Measurements from ENCODE around the gene CHD5.

CHD5 gene

DNA sequence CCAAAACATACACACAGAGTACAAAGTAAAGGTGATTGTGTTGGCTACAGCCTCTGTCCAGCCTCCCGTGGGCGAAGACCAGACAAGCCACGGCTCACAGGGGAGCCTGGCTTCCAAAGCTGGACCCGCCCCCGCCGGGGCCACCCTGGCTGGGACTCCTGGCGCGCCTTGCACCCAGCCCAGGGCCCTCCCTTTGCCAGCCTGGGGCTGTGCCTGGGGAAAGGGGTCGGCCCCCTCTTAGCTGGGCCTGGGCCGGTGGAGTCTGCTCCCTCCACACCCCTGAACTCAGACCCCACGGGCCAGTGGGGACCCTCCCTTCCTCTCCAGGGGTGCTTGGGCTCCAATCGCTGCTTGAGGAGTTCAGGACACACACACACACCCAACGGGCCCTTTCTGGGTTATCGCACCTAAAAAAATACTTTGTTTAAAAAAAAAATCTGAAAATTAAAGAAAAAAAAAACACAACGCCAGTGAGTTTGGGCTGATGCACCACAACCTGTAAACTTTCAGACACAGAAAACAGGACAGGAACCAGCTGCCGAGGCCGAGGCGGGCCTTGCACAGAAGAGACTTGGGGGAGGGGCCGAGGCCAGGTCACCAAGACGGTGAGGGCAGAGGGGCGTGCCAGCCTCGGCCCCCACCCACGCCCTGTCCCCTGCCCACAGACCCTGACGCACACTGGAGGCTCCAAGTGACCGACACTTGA lies 78.1 kb downstream of the CHD5 start:
- Histone ChIP-seq H3K9me3 (no peaks in the 10 kb centered on the region), H3K27me3 (ENCODE audit: low read depth) (peaks cover 3% of the 10 kb centered on the region; the same call in 1 of the 2 replicates), H3K4me3 (no peak overlapping the region), H3K36me3 (replicated peaks) (no peaks in the 10 kb centered on the region), H3K4me1 (no peaks in the 10 kb centered on the region)
- in situ Hi-C loops (cut with MboI; ENCODE audit: low sequenced_read_pairs): no loop called here
- no peak for DNase-seq (ENCODE audit: low spot score in 2 of 2)

DNA sequence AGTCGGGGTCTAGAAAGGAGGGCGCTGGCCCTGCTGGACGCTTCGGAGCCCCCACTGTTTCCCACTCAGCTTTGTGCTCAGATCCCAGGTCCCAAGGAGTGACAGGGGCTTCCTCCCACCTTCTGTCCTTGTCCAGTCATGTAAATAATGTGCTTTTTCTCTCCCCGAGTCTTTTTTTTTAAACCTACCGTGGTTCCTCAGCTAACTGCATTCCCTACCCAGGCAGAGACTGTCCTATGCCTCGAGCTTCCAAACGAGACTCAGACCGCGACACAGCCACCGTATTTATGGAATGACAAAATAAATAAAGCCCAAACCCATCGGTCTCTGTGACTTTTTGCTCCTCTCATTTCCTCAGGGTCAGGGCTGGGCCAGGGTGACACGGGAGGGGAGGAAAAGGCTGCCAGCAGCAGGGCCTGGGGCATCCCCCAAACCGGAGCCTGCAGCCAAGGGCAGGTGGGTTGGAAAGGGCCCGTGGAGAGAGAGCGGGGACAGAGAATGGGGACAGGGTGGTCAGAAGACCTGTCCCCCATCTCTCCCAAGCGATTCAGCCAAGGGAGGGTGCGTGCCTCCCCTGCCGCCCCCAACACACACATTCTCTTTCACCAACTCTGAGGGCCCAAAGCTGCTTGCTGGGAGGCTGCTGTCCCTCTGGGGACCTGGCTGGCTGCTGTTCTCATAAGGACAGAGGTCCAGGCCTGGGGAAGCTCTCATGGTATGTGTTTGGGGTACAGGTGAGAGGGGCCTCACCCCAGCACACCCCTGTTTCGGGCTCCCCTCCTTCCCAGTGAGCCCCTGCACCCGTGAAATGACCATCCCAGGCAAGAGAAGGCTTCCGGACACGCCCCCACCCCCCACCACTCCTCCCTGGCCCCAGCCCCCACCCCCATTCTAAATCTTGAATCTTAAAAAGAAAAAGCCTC lies 79.0 kb downstream of the CHD5 start:
- DNase-seq (ENCODE audit: low spot score in 2 of 2): no peak
- Histone ChIP-seq H3K27me3 (ENCODE audit: low read depth) (peaks cover 3% of the 10 kb centered on the region; the same call in 1 of the 2 replicates), H3K4me3 (no peak overlapping the region), H3K9me3 (no peaks in the 10 kb centered on the region), H3K4me1 (no peaks in the 10 kb centered on the region), H3K36me3 (replicated peaks) (no peaks in the 10 kb centered on the region)
- in situ Hi-C loops (cut with MboI; ENCODE audit: low sequenced_read_pairs): no loop called here

GRCh38 chr1:6099787-6100765 lies 80.0 kb downstream of the CHD5 start:
- Histone ChIP-seq H3K9me3 (no peaks in the 10 kb centered on the region), H3K36me3 (replicated peaks) (no peaks in the 10 kb centered on the region), H3K4me1 (no peaks in the 10 kb centered on the region), H3K4me3 (no peak overlapping the region), H3K27me3 (ENCODE audit: low read depth) (peaks cover 3% of the 10 kb centered on the region; the same call in 1 of the 2 replicates)
- DNase-seq (ENCODE audit: low spot score in 2 of 2): no peak
- in situ Hi-C loops (cut with MboI; ENCODE audit: low sequenced_read_pairs): no loop called here

DNA sequence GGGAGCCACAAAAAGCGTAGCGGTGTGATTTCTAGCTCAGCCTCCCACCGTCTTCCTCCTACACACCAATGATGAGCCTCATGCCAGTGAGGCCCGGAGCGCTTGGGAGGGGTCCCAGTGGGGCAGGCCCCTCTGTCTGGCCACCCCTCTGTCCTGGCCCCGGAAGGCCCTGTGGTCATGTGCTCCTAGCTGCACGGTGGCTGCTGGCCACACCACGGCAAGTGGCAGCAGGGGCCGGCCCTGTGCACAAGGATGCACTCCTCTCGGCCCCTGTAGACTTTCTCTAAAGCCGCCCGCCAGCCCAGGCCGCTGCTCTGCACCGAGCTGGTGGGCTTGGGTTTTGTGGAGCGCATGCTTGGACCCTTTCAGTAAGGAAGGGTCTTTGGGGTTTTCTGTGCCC lies 80.8 kb downstream of the CHD5 start:
- H3K36me3 ChIP-seq (replicated peaks): no peaks in the 10 kb centered on the region
- in situ Hi-C loops (cut with MboI; ENCODE audit: low sequenced_read_pairs): no loop called here
- H3K4me3 ChIP-seq: no peak overlapping the region
- H3K4me1 ChIP-seq: no peaks in the 10 kb centered on the region
- no peak for DNase-seq (ENCODE audit: low spot score in 2 of 2)
- no peaks in the 10 kb centered on the region for H3K9me3 ChIP-seq
- H3K27me3 ChIP-seq (ENCODE audit: low read depth): no peaks in the 10 kb centered on the region

DNA sequence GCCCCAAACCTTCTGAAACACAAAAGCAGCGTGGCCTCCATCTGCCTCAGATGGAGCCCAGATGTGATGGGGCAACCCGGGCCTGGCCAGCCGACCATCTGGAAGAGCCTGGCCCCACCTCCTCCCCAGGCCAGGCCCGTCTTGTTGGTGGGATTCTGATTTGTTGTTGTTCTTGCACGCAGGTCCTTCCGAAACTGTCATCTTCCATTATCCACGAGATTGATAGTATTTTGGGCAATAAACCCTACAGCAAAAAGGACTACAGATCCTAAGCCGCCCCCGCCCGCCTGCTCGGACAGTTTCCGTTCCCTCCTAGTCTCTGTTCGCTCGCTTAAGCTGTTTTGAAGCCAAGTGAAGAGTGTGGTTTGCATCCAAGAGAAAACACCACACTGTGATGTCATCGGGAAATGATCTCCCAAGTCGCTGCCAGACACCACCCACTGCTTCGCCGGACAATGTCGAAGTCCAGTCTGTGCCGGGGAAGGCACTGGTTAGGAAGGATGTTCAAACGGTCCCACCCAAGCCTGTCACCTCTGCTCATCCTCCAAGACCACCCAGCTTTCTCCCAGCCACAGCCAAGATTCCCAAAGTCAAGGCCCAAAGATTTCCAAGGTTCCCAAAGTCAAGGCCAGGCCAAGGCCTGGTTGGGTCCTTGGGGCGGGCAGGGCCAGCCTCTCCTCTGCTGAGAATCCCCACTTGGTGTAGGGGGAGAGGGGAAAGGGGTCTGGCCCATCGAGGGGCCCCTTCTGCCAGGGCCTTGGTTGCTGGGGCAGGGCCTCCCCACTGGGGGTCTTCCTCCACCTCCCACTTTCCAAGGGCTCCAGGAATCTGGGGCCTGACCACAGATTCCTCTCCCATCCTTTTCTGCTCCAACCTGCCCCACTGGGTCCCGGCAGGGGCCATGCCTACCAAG lies 81.6 kb downstream of the CHD5 start:
- H3K36me3 ChIP-seq (replicated peaks): no peaks in the 10 kb centered on the region
- H3K27me3 ChIP-seq (ENCODE audit: low read depth): no peaks in the 10 kb centered on the region
- in situ Hi-C loops (cut with MboI; ENCODE audit: low sequenced_read_pairs): no loop called here
- H3K9me3 ChIP-seq: no peaks in the 10 kb centered on the region
- H3K4me1 ChIP-seq: no peaks in the 10 kb centered on the region
- no peak overlapping the region for H3K4me3 ChIP-seq
- no peak for DNase-seq (ENCODE audit: low spot score in 2 of 2)

DNA sequence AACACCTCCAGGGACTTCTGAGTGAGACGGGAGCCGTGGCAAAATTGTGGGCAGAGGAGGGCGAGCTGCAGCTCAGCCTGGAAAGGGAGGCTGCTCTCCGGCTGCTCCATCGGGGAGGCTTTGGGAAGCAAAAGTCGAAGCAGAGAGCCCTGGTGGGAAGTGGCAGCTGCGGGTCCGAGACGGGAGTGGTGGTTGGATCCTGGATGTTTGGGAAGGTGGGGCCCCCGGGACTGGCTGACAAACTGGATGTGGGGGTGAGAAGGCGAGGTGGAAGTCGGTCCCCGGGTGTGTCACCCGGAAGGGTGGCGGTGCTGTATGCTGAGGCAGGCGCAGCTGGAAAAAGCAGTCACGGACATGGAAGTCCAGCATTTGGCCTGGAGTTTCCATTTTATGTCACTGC lies 82.3 kb downstream of the CHD5 start:
- H3K4me3 ChIP-seq: no peak overlapping the region
- H3K9me3 ChIP-seq: no peaks in the 10 kb centered on the region
- H3K27me3 ChIP-seq (ENCODE audit: low read depth): no peaks in the 10 kb centered on the region
- no peaks in the 10 kb centered on the region for H3K36me3 ChIP-seq (replicated peaks)
- no peak for DNase-seq (ENCODE audit: low spot score in 2 of 2)
- in situ Hi-C loops (cut with MboI; ENCODE audit: low sequenced_read_pairs): no loop called here
- H3K4me1 ChIP-seq: no peaks in the 10 kb centered on the region

- no peaks in the 10 kb centered on the region for H3K4me1 ChIP-seq
- no peaks in the 10 kb centered on the region for H3K36me3 ChIP-seq (replicated peaks)
- in situ Hi-C loops (cut with MboI; ENCODE audit: low sequenced_read_pairs): no loop called here
- H3K4me3 ChIP-seq: no peak overlapping the region
- H3K27me3 ChIP-seq (ENCODE audit: low read depth): no peaks in the 10 kb centered on the region
- DNase-seq (ENCODE audit: low spot score in 2 of 2): no peak
- no peaks in the 10 kb centered on the region for H3K9me3 ChIP-seq
Observed at GRCh38 chr1:6097117-6097595, 83.0 kb downstream of the CHD5 start.

GRCh38 chr1:6096243-6097116 lies 83.6 kb downstream of the CHD5 start:
- no peak for DNase-seq (ENCODE audit: low spot score in 2 of 2)
- no peak overlapping the region for H3K4me3 ChIP-seq
- no peaks in the 10 kb centered on the region for H3K9me3 ChIP-seq
- no peaks in the 10 kb centered on the region for H3K36me3 ChIP-seq (replicated peaks)
- in situ Hi-C loops (cut with MboI; ENCODE audit: low sequenced_read_pairs): no loop called here
- no peaks in the 10 kb centered on the region for H3K4me1 ChIP-seq
- no peaks in the 10 kb centered on the region for H3K27me3 ChIP-seq (ENCODE audit: low read depth)

GRCh38 chr1:6095511-6096242 lies 84.4 kb downstream of the CHD5 start:
- no peaks in the 10 kb centered on the region for H3K27me3 ChIP-seq (ENCODE audit: low read depth)
- in situ Hi-C loops (cut with MboI; ENCODE audit: low sequenced_read_pairs): no loop called here

DNA sequence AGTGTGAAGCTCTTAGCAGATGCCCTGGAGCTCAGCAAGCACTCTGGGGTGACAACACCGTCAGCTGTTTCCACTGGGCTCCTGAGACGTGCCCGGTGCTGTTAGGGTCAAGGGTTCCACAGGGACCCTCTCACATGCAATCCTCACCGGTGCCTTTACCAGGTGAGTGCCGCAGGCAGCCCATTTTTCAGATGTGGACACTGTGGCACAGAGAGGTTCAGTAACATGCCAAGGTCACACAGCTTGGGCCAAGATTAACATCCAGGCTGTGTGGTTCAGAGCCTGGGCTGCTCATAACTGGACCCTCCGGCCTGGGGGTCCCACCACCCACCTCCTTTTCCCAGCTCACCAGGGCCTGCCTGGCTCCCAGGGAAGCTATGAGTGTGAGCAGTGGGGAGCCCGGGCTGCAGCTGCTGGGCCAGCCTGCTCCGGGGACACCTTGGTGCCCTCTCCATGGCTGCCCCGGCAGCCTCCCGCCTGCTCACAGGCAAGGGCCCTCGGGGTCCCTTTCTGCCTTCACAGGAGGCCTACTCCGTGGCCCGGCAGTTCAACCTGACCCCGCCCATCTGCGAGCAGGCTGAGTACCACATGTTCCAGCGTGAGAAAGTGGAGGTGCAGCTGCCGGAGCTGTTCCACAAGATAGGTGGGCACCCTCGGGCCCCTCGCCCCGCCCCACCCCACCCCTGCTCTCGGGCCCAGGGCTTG lies 85.2 kb downstream of the CHD5 start:
- no peak for DNase-seq (ENCODE audit: low spot score in 2 of 2)

More at GRCh38 chr1:6095511-6096242, 84.4 kb downstream of the CHD5 start:
- no peaks in the 10 kb centered on the region for H3K9me3 ChIP-seq
- no peak for DNase-seq (ENCODE audit: low spot score in 2 of 2)
- no peak overlapping the region for H3K4me3 ChIP-seq
- H3K36me3 ChIP-seq (replicated peaks): no peaks in the 10 kb centered on the region
- H3K4me1 ChIP-seq: no peaks in the 10 kb centered on the region

GRCh38 chr1:6094246-6094645 lies 85.9 kb downstream of the CHD5 start:
- Histone ChIP-seq H3K4me3 (no peak overlapping the region), H3K4me1 (no peaks in the 10 kb centered on the region), H3K9me3 (no peaks in the 10 kb centered on the region), H3K36me3 (replicated peaks) (no peaks in the 10 kb centered on the region), H3K27me3 (ENCODE audit: low read depth) (no peaks in the 10 kb centered on the region)
- in situ Hi-C loops (cut with MboI; ENCODE audit: low sequenced_read_pairs): no loop called here
- DNase-seq (ENCODE audit: low spot score in 2 of 2): no peak

More for the DNA sequence above, 85.2 kb downstream of the CHD5 start:
- Histone ChIP-seq H3K36me3 (replicated peaks) (no peaks in the 10 kb centered on the region), H3K4me1 (no peaks in the 10 kb centered on the region), H3K27me3 (ENCODE audit: low read depth) (no peaks in the 10 kb centered on the region), H3K9me3 (no peaks in the 10 kb centered on the region), H3K4me3 (no peak overlapping the region)
- in situ Hi-C loops (cut with MboI; ENCODE audit: low sequenced_read_pairs): no loop called here
